CD1c-positive myeloid dendritic cell (primary cell): ENCODE data around the gene IP6K3.

Source experiments
- DNase-seq: peaks from one replicate; pipeline ENCODE4 v3.0.0-alpha.2; 2016; ENCODE audit errors: extremely low spot score

Gene IP6K3

GRCh38 chr6:33689148-33689494, 57.6 kb downstream of the IP6K3 start:
- no peak for DNase-seq

GRCh38 chr6:33688451-33689147, 58.1 kb downstream of the IP6K3 start:
- DNase-seq: no peak

GRCh38 chr6:33688006-33688405, 58.7 kb downstream of the IP6K3 start:
- DNase-seq: no peak

GRCh38 chr6:33686981-33687975, 59.4 kb downstream of the IP6K3 start:
- no peak for DNase-seq

GRCh38 chr6:33686225-33686924, 60.3 kb downstream of the IP6K3 start:
- DNase-seq: no peak

- no peak for DNase-seq
Observed at GRCh38 chr6:33685411-33686224, 61.1 kb downstream of the IP6K3 start.

DNA sequence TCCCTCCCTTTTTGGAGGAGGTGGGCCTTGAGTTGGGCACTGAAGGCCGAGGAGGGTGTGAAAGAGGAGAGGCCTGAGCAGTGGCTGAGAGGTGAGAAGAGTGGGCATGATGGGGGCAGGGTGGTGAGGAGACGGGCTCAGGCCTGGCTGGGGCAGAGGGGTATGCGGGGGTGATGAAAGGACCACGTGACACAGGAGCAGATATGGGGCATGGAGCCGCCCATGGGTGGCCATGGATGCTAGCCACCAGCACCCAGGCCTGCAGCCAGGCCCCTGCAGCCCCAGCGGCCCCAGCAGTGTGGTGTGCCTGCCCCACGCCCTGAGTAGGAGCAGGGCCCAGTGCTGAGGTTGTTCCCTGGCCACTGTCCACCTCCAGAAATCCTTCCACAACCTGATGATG, 61.7 kb downstream of the IP6K3 start:
- no peak for DNase-seq

DNA sequence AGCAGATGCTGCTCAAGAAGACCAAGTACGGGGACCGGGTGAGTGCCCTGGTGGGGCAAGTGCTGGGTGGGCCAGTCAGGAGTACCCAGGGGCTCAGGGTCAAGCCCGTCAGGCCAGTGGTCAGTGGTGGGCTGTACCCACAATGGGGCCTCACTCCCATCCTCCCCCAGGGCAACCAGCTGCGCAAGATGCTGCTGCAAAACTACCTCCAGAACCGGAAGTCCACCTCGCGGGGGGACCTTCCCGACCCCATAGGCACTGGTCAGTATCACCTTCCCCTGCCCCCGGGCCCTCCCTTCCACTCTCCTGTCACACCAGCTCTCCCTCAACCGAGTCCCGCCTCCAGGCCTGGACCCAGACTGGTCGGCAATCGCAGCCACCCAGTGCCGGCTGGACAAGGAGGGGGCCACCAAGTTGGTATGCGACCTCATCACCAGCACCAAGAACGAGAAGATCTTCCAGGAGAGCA, 62.2 kb downstream of the IP6K3 start:
- DNase-seq: no peak

- DNase-seq: no peak
Observed at GRCh38 chr6:33683576-33684427, 62.9 kb downstream of the IP6K3 start.

DNA sequence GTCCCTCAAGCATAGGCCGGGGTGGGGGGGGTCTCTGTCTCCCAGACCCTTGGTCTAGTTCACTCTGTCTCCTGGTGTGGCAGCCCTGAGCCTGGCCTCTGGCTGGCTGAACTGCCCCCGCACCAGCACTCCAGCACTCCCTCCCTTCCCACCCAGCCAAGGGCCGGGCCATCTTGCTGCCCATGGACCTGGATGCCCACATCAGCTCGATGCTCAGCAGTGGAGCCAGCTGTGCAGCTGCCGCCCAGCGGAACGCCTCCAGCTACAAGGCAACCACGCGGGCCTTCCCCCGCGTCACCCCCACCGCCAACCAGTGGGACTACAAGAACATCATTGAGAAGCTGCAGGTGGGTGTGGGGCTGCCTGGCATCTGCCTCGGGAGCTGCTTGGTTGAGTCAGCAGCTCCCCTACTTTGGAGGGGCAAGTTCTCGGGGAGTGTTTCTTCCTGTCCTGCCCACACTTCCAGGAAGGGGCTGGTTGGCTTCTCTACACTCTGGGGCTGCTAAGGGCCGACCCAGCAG, 63.6 kb downstream of the IP6K3 start:
- no peak for DNase-seq

GRCh38 chr6:33682341-33682740, 64.4 kb downstream of the IP6K3 start:
- no peak for DNase-seq

- DNase-seq: no peak
Observed at GRCh38 chr6:33679761-33680160, 66.9 kb downstream of the IP6K3 start.

DNA sequence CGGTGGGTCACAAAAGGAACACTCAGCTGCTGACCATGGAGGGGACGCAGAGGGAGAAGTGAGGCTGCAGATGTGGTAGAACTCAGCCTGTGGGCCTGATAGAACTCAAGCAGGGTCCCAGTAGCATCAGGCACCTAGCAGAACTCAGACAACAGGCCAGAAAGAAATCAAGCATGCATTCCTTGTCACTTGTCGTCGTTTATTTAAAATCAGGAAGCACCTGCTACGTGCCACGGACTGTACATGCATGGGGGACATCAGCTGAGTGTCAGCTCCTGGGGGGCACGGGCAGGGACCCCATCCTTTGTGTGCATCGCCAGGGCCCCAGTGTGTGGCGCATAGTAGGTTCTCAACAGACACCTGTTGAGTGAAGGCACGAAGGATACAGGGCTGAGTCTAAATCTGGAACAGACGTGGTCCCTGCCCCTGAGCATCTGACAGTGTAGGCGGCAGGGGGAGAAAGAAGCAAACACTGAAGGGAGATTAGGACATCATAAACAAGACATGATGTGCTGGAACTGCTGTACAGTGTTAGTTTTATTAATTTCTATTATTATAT, 67.7 kb downstream of the IP6K3 start:
- no peak for DNase-seq

DNA sequence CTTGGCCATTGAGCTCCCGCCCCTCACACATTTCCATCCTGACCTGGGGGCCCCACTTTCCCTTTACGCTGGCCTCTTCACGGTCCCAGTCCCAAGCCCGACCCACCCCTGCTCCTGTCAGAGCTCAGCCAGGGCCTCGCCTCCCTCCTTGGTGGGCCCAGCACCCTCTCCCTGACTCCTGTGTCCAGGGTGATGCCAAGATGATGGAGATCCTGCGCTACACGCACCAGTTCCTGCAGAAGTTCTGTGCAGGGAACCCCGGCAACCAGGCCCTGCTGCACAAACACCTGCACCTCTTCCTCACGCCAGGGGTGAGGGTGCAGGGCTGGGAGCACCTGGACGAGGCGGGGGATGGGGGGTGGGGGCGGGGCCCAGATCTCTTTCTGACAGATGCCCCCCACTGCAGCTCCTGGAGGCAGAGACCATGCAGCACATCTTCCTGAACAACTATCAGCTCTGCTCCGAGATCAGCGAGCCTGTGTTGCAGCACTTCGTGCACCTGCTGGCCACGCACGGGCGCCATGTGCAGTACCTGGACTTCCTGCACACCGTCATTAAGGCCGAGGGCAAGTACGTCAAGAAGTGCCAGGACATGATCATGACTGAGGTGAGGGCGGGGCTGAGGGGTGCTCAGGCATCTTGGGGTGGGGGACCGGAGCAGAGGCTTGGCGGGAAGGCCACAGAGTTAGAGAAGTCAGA, 68.3 kb downstream of the IP6K3 start:
- DNase-seq: no peak

DNA sequence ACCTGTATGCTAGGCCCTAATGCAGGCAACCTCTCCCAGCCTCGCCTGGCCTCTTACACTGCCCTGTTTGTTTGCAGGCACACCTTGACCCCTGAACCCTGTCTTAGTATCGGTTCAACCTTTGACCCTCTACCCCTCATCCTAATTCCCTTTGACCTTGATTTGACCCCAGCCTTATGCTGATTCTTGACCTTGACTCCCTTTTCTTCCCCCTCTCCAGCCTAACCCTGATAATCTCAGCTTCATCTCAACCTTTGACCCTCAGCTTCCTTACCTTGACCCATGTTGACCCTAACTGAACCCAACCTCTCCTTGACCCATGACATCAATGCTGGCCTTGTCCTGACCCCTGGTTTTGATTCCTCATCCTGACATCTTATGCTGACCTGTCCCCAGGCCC, 69.0 kb downstream of the IP6K3 start:
- no peak for DNase-seq

GRCh38 chr6:33677143-33677660, 69.5 kb downstream of the IP6K3 start:
- no peak for DNase-seq

DNA sequence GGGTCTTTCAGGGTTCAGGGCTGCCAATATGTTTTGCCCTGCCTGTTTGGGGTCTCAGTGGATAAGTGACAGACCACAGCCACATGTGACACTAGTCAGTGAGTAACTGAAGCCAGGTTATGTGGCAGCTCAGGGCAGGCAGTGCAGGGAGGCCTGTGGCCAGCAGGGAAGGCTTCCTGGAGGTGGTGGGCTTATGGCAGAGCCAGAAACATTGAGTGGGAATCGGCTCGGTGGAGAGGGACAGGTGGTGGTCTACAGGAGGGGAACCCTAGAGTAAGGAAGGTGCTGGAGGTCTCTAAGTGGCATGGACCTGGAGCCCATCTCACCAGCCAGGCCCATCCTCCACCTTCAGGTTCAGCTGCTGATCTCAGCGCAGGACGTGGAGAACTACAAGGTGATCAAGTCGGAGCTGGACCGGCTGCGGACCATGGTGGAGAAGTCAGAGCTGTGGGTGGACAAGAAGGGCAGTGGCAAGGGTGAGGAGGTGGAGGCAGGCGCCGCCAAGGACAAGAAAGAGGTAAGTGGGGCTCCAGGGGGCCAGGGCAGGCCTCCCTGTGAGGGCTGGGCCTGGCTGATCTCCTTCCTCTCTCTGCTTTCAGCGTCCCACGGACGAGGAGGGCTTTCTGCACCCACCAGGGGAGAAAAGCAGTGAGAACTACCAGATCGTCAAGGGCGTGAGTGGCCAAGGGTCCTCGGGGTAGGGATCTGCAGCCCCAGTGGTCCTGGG, 70.1 kb downstream of the IP6K3 start:
- no peak for DNase-seq

DNA sequence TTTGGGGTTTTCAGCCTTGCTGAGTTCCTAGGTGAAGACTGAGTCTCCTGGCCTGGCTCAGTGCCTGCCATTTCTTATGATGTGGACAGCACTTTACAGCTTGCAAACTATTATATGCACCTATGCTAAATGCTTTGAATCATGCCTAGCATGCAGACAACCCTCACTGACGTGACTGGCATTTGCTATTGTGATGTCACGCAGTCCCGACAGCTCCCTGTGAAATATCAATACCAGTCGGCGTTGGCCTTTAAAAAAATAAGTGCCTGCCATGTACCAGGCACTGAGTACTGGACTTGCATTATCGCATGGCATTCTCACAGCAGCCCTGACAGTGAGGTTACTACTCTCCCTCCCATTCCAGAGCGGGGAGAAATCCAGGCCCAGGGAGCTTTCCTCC, 70.7 kb downstream of the IP6K3 start:
- no peak for DNase-seq
